ENCODE results near the gene DIAPH3. TPM values are rescaled to one million over a fixed set of nuclear protein-coding genes. Genes with fewer than 3 reads are reported as not detected.

DIAPH3 gene
- total RNA-seq, 1 experiment from 2014 or later = 24.8 TPM

GRCh38 chr13:59623206-59623915, 540.4 kb downstream of the DIAPH3 start:
- H3K36me3 ChIP-seq = no peaks in the 10 kb centered on the region
- no peak for DNase-seq
- no peaks in the 10 kb centered on the region; the same call in 1 of the 2 replicates for H3K27me3 ChIP-seq
- H3K4me3 ChIP-seq = no peak overlapping the region
- no peaks in the 10 kb centered on the region for H3K9me3 ChIP-seq

DNA sequence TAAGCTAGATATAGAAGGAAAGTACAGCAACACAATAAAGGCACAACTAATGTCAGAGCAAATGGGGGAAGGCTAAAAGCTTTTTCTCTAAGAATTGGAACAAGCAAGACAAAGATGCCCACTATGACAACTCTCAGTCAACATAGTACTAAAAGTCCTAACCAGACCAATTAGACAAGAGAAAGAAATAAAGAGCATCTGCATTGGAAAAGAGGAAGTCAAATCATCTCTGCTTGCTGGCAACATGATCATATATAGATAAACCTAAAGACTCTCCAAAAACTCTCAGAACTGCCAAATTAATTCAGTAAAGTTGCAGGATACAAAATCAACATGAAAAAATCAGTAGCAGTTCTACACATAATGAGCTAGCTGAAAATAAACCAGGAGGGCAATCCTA, 542.0 kb downstream of the DIAPH3 start:
- H3K9me3 ChIP-seq = no peaks in the 10 kb centered on the region
- no peaks in the 10 kb centered on the region for H3K27me3 ChIP-seq
- no peak for DNase-seq
- H3K36me3 ChIP-seq = no peaks in the 10 kb centered on the region
- no peak overlapping the region for H3K4me3 ChIP-seq

Other genes starting within 250 kb of the DIAPH3 start
- 4.6 and 6.1 TPM in 2 replicates for gene TDRD3, start 233.3 kb upstream of the DIAPH3 start, total RNA-seq (2014; rRNA removed; shearing (Covaris generic); ENCODE audit: low replicate concordance)

Measured in MG63 (cell line).